ENCODE results near the gene GUCY2C. TPM values are rescaled to one million over a fixed set of nuclear protein-coding genes. Genes with fewer than 3 reads are reported as not detected.

GUCY2C gene
- total and polyA plus RNA-seq, 3 experiments from 2014 or later, result not detected

Other genes starting within 250 kb of the GUCY2C start
- gene PLBD1, start 128.7 kb downstream of the GUCY2C start, total RNA-seq, result under 1 TPM in 1 of 2 experiments, not detected in 1; 0.24 TPM
- not detected for gene PLBD1, start 128.7 kb downstream of the GUCY2C start, polyA plus RNA-seq
- gene WBP11, start 106.9 kb upstream of the GUCY2C start, total RNA-seq, result 100 to 1,000 TPM; 149 to 156 TPM
- 70.2 TPM for gene WBP11, start 106.9 kb upstream of the GUCY2C start, polyA plus RNA-seq
- gene C12orf60, start 107.1 kb upstream of the GUCY2C start, total RNA-seq, result 1 to 10 TPM; 3.1 TPM
- gene C12orf60, start 107.1 kb upstream of the GUCY2C start, polyA plus RNA-seq, result 0.95 TPM
- not detected for gene SMCO3, start 117.6 kb upstream of the GUCY2C start, total RNA-seq
- gene SMCO3, start 117.6 kb upstream of the GUCY2C start, polyA plus RNA-seq, result not detected
- gene ART4, start 146.9 kb upstream of the GUCY2C start, total RNA-seq, result not detected
- gene ART4, start 146.9 kb upstream of the GUCY2C start, polyA plus RNA-seq, result not detected
- gene MGP, start 189.3 kb upstream of the GUCY2C start, total RNA-seq, result not detected
- gene MGP, start 189.3 kb upstream of the GUCY2C start, polyA plus RNA-seq, result not detected
- 1 to 10 TPM; 2.0 to 2.1 TPM for gene ERP27, start 241.9 kb upstream of the GUCY2C start, total RNA-seq
- gene ERP27, start 241.9 kb upstream of the GUCY2C start, polyA plus RNA-seq, result 5.3 TPM